Measurements from ENCODE around the gene HPS4. TPM values are rescaled to one million over a fixed set of nuclear protein-coding genes. Genes with fewer than 3 reads are reported as not detected.

HPS4 gene
- total RNA-seq, 1 experiment from 2014 or later: 35.4 TPM

DNA sequence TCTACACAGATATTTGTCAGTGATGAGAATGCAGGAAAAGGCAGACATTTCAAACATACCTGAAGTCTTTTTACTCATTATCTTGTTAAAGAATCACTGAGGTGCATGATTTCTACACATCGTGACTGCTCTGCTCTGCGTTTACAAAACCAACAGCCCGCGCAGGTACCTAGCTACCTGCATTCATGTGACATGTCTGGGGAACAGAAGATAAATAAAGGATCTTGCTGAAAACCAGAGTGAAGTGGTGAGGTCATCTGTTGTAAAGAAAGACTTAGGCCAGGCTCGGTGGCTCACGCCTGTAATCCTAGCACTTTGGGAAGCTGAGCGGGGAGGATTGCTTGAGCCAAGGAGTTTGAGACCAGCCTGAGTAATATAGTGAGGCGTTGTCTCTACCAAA is 38.8 kb downstream of the HPS4 start:
- no peak overlapping the region for H3K4me2 ChIP-seq (ENCODE audit: low read length)
- no peak overlapping the region for H2AFZ ChIP-seq (ENCODE audit: low read depth, low read length, poor library complexity, severe bottlenecking)
- no peak for DNase-seq (ENCODE audit: low read depth, low spot score)
- TF ChIP-seq YY1 (IDR thresholded peaks at IDR 0.05; ENCODE audit: extremely low read depth, insufficient replicate concordance, low read depth, low read length) (no peak), SIN3A (IDR thresholded peaks at IDR 0.05; ENCODE audit: low read depth) (no peak), POLR2A (IDR thresholded peaks at IDR 0.05; ENCODE audit: borderline replicate concordance, extremely low read depth, insufficient read depth, insufficient read length) (no peak), CEBPB (IDR thresholded peaks at IDR 0.05; ENCODE audit: low read depth) (no peak), TCF7L2 (IDR thresholded peaks at IDR 0.05; ENCODE audit: borderline replicate concordance, extremely low read depth, insufficient read depth, insufficient read length) (no peak), SRF (IDR thresholded peaks at IDR 0.05; ENCODE audit: low read depth) (no peak), JUND (IDR thresholded peaks at IDR 0.05) (no peak), FOSL1 (IDR thresholded peaks at IDR 0.05; ENCODE audit: low read depth) (no peak), EZH2 (IDR thresholded peaks at IDR 0.05) (no peak)
- TF ChIP-seq, protein P1, sequence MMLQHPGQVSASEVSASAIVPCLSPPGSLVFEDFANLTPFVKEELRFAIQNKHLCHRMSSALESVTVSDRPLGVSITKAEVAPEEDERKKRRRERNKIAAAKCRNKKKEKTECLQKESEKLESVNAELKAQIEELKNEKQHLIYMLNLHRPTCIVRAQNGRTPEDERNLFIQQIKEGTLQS (IDR thresholded peaks at IDR 0.05): no peak
- TF ChIP-seq, protein P2, sequence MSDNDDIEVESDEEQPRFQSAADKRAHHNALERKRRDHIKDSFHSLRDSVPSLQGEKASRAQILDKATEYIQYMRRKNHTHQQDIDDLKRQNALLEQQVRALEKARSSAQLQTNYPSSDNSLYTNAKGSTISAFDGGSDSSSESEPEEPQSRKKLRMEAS (IDR thresholded peaks at IDR 0.05): no peak
- no peak overlapping the region for H3K27ac ChIP-seq (ENCODE audit: low read depth, low read length)
- no peaks in the 10 kb centered on the region for H3K9me2 ChIP-seq (ENCODE audit: insufficient read depth)
- ATAC-seq: no peak
- intact Hi-C loops (cut with micrococcal nuclease): no loop called here
- BruUV-seq (replicated peaks): no TSS peak
- ChIA-PET POLR2A (no interaction called here), CTCF (no interaction called here), RAD21 (ENCODE audit: low non-redundant PET in 1 of 2, low total read pairs in 2 of 2, uncharacterized antibody in 2 of 2, unreplicated experiment in 2 of 2) (no interaction called here)
- H3K79me2 ChIP-seq (ENCODE audit: insufficient read depth, low read length): no peaks in the 10 kb centered on the region
- no peaks in the 10 kb centered on the region; a peak in 1 of 4 replicates for H3K36me3 ChIP-seq (ENCODE audit: control insufficient read depth in 1 of 2, insufficient read depth in 2 of 2, low read length in 2 of 2)
- H3K9ac ChIP-seq (ENCODE audit: low read length): no peak overlapping the region
- H4K20me1 ChIP-seq (ENCODE audit: insufficient read depth): no peaks in the 10 kb centered on the region
- H3K4me1 ChIP-seq (ENCODE audit: control insufficient read depth in 1 of 2, insufficient read depth in 2 of 2, low read length in 2 of 2): no peaks in the 10 kb centered on the region
- no peaks in the 10 kb centered on the region for H3K27me3 ChIP-seq (ENCODE audit: insufficient read depth, low read length)
- no peak overlapping the region for H3K4me3 ChIP-seq (replicated peaks in 1 of 2; ENCODE audit: low read depth in 1 of 2, low read length in 2 of 2)
- H3K9me3 ChIP-seq (ENCODE audit: control insufficient read depth in 1 of 2, insufficient read depth in 1 of 2, low read depth in 1 of 2, low read length in 2 of 2): no peaks in the 10 kb centered on the region
